HepG2 (cell line): ENCODE results near the gene RPL34. TPM values are rescaled to one million over a fixed set of nuclear protein-coding genes. Genes with fewer than 3 reads are reported as not detected.

Experiments
- ATF7 ChIP-seq, 2 experiments: fragments of 450-650 bp in 1 of 2; sonication (generic) in 1 of 2; formaldehyde crosslinking in 1 of 2; IDR thresholded peaks; 2 replicates each; pipeline versions ENCODE4 v1.4.0 to v1.6.1; 2016 to 2020; ENCODE audit warnings: antibody characterized with exemption in 1 of 2, mild to moderate bottlenecking in 1 of 2, missing genetic modification reagents in 1 of 2
- NFIB ChIP-seq: sonication (generic); formaldehyde crosslinking; IDR thresholded peaks from 2 replicates; pipeline ENCODE4 v1.9.0; 2021; ENCODE audit warnings: missing genetic modification reagents, mild to moderate bottlenecking, borderline replicate concordance
- NR3C1 ChIP-seq: sonication (generic); formaldehyde crosslinking; IDR thresholded peaks from 2 replicates; pipeline ENCODE4 v1.4.0; 2020; ENCODE audit warnings: missing genetic modification reagents
- POLR2AphosphoS5 ChIP-seq: IDR thresholded peaks from 2 replicates; pipeline ENCODE4 v1.6.1; 2012; ENCODE audit warnings: low read depth, low read length
- PTBP1 ChIP-seq: fragments of 200-400 bp; formaldehyde crosslinking; IDR thresholded peaks from 2 replicates; pipeline ENCODE4 v1.6.1; 2018; ENCODE audit warnings: low read length, low read depth; ENCODE audit not compliant: poor library complexity, severe bottlenecking
- STAT5B ChIP-seq: sonication (generic); formaldehyde crosslinking; IDR thresholded peaks from 2 replicates; pipeline ENCODE4 v1.4.0; 2020; ENCODE audit warnings: missing genetic modification reagents
- SYNCRIP ChIP-seq: fragments of 200-400 bp; formaldehyde crosslinking; IDR thresholded peaks from 2 replicates; pipeline ENCODE4 v1.6.1; 2018; ENCODE audit warnings: mild to moderate bottlenecking, low read depth, low read length; ENCODE audit not compliant: insufficient read depth
- ZNF232 ChIP-seq: sonication (generic); formaldehyde crosslinking; IDR thresholded peaks from 2 replicates; pipeline ENCODE4 v1.4.0; 2020; ENCODE audit warnings: missing genetic modification reagents, borderline replicate concordance
- ZNF382 ChIP-seq: sonication (generic); formaldehyde crosslinking; IDR thresholded peaks from 2 replicates; pipeline ENCODE4 v1.5.0; 2020; ENCODE audit warnings: missing genetic modification reagents, mild to moderate bottlenecking, borderline replicate concordance
- ZNF468 ChIP-seq: sonication (generic); formaldehyde crosslinking; IDR thresholded peaks from 2 replicates; pipeline ENCODE4 v1.8.0; 2022; ENCODE audit warnings: mild to moderate bottlenecking, moderate library complexity, missing genetic modification reagents
- ZSCAN22 ChIP-seq: sonication (generic); formaldehyde crosslinking; IDR thresholded peaks from 2 replicates; pipeline ENCODE4 v1.4.0; 2020; ENCODE audit warnings: mild to moderate bottlenecking, missing genetic modification reagents
- polyA plus RNA-seq, 8 experiments: library from polyadenylated mRNA; depleted of rRNA in 3 of 8; stranded (reverse) in 7 of 8; unstranded in 1 of 8; fragments of >200 nt; fragmentation: Illumina TruSeq in 4 of 8; extraction: Trizol in 4 of 8; gene quantifications; 2 replicates each; pipeline versions ENCODE4 v1.2.1 to v1.2.3, GENCODE V29; 2011 to 2016; ENCODE audit warnings: low read depth in 4 of 8, missing spikeins in 1 of 8, mixed read lengths in 1 of 8; ENCODE audit not compliant: insufficient read depth in 1 of 8
- total RNA-seq, 5 experiments: library from RNA; depleted of rRNA; stranded (reverse); fragments of >200 nt; fragmentation: Illumina TruSeq; extraction: Trizol; gene quantifications; 2 replicates each; pipeline ENCODE4 v1.2.3, GENCODE V29; 2016; ENCODE audit warnings: low read depth in 1 of 5
- TF ChIP-seq, protein P1 (sequence below): sonication (generic); formaldehyde crosslinking; IDR thresholded peaks from 2 replicates; pipeline ENCODE4 v1.5.1; 2020; ENCODE audit warnings: mild to moderate bottlenecking, missing genetic modification reagents, moderate library complexity
- TF ChIP-seq, protein P2 (sequence below): IDR thresholded peaks from 2 replicates; pipeline ENCODE4 v1.6.1; 2012; ENCODE audit warnings: low read length, improper control_type of control experiment
- TF ChIP-seq, protein P3 (sequence below): sonication (generic); formaldehyde crosslinking; IDR thresholded peaks from 2 replicates; pipeline ENCODE4 v1.8.1; 2023; ENCODE audit warnings: mild to moderate bottlenecking, inconsistent platforms, moderate library complexity, missing genetic modification reagents, borderline replicate concordance
- TF ChIP-seq, protein P4 (sequence below): sonication (generic); formaldehyde crosslinking; IDR thresholded peaks from 2 replicates; pipeline ENCODE4 v1.4.0; 2020; ENCODE audit warnings: missing genetic modification reagents, borderline replicate concordance
- TF ChIP-seq, protein P5 (sequence below): sonication (generic); formaldehyde crosslinking; IDR thresholded peaks from 2 replicates; pipeline ENCODE4 v1.8.1; 2023; ENCODE audit warnings: mild to moderate bottlenecking, moderate library complexity, missing genetic modification reagents

RPL34 gene
- total and polyA plus RNA-seq, 2 of the 13 experiments (the other 11 are each of a cell fraction or from before 2014, with no cell fraction given): 2,235 to 3,985 TPM

DNA sequence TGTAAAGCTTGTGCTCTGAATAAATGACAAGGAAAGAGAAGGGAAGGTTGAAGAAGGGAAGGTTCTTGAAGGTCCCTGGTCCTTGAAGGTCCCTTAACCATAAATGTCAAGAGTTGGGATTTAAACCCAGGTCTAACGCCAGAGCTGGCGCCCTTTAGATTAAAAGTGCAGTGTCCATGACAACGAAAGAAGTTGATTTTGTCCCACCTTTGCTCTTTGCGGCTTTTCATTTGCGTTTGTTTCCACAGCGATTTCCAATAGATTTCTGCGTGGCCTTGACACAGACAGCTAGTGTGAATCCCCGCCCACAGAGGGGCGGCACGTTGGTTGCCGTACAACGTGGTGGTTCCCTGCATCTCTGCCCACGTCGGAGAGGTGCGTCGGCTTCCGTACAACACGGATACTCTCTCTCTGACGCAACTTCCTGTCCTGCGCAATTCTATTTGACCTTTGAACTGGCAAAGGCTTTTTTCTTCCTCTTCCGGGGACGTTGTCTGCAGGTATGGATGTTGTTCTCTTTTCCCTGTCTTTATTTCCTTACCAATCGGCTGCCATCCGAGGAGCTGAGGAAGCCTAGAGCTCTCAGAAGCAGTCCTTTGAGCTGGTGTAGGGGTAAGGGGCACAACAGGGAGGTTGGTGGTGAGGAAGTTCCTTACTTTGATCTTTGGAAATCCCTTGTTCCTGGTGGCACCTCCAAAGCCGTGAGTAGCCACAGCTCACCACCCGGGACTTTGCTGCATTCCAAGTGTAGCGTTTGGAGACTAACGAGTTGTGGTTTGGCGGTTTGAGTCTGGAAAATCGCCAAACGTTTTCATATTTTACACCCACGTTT, at the start of gene RPL34 (continued):
- no peak for TF ChIP-seq NFIB (CRISPR knock-in tag)
- no peak for TF ChIP-seq STAT5B (CRISPR knock-in tag)
- TF ChIP-seq ZNF232 (CRISPR knock-in tag): peak; percentile 68; the same call in 1 of the 2 replicates
- no peak for TF ChIP-seq ZNF382
- no peak for TF ChIP-seq NR3C1 (CRISPR knock-in tag)
- TF ChIP-seq POLR2AphosphoS5: peak; percentile 100
- TF ChIP-seq, protein P1, sequence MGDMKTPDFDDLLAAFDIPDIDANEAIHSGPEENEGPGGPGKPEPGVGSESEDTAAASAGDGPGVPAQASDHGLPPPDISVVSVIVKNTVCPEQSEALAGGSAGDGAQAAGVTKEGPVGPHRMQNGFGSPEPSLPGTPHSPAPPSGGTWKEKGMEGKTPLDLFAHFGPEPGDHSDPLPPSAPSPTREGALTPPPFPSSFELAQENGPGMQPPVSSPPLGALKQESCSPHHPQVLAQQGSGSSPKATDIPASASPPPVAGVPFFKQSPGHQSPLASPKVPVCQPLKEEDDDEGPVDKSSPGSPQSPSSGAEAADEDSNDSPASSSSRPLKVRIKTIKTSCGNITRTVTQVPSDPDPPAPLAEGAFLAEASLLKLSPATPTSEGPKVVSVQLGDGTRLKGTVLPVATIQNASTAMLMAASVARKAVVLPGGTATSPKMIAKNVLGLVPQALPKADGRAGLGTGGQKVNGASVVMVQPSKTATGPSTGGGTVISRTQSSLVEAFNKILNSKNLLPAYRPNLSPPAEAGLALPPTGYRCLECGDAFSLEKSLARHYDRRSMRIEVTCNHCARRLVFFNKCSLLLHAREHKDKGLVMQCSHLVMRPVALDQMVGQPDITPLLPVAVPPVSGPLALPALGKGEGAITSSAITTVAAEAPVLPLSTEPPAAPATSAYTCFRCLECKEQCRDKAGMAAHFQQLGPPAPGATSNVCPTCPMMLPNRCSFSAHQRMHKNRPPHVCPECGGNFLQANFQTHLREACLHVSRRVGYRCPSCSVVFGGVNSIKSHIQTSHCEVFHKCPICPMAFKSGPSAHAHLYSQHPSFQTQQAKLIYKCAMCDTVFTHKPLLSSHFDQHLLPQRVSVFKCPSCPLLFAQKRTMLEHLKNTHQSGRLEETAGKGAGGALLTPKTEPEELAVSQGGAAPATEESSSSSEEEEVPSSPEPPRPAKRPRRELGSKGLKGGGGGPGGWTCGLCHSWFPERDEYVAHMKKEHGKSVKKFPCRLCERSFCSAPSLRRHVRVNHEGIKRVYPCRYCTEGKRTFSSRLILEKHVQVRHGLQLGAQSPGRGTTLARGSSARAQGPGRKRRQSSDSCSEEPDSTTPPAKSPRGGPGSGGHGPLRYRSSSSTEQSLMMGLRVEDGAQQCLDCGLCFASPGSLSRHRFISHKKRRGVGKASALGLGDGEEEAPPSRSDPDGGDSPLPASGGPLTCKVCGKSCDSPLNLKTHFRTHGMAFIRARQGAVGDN: peak; percentile 63
- TF ChIP-seq, protein P2, sequence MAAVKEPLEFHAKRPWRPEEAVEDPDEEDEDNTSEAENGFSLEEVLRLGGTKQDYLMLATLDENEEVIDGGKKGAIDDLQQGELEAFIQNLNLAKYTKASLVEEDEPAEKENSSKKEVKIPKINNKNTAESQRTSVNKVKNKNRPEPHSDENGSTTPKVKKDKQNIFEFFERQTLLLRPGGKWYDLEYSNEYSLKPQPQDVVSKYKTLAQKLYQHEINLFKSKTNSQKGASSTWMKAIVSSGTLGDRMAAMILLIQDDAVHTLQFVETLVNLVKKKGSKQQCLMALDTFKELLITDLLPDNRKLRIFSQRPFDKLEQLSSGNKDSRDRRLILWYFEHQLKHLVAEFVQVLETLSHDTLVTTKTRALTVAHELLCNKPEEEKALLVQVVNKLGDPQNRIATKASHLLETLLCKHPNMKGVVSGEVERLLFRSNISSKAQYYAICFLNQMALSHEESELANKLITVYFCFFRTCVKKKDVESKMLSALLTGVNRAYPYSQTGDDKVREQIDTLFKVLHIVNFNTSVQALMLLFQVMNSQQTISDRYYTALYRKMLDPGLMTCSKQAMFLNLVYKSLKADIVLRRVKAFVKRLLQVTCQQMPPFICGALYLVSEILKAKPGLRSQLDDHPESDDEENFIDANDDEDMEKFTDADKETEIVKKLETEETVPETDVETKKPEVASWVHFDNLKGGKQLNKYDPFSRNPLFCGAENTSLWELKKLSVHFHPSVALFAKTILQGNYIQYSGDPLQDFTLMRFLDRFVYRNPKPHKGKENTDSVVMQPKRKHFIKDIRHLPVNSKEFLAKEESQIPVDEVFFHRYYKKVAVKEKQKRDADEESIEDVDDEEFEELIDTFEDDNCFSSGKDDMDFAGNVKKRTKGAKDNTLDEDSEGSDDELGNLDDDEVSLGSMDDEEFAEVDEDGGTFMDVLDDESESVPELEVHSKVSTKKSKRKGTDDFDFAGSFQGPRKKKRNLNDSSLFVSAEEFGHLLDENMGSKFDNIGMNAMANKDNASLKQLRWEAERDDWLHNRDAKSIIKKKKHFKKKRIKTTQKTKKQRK: no peak
- TF ChIP-seq, protein P3, sequence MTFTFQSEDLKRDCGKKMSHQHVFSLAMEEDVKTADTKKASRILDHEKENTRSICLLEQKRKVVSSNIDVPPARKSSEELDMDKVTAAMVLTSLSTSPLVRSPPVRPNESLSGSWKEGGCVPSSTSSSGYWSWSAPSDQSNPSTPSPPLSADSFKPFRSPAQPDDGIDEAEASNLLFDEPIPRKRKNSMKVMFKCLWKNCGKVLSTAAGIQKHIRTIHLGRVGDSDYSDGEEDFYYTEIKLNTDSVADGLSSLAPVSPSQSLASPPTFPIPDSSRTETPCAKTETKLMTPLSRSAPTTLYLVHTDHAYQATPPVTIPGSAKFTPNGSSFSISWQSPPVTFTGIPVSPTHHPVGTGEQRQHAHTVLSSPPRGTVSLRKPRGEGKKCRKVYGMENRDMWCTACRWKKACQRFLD: 0 out of 2 replicates have a peak, but pooled peaks have one; percentile 63
- no peak for TF ChIP-seq SYNCRIP
- TF ChIP-seq ZNF468 (CRISPR knock-in tag): no peak
- TF ChIP-seq ZSCAN22: no peak
- TF ChIP-seq, protein P4, sequence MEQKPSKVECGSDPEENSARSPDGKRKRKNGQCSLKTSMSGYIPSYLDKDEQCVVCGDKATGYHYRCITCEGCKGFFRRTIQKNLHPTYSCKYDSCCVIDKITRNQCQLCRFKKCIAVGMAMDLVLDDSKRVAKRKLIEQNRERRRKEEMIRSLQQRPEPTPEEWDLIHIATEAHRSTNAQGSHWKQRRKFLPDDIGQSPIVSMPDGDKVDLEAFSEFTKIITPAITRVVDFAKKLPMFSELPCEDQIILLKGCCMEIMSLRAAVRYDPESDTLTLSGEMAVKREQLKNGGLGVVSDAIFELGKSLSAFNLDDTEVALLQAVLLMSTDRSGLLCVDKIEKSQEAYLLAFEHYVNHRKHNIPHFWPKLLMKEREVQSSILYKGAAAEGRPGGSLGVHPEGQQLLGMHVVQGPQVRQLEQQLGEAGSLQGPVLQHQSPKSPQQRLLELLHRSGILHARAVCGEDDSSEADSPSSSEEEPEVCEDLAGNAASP (CRISPR knock-in tag): peak; percentile 58; the same call in 1 of the 2 replicates
- TF ChIP-seq, protein P5, sequence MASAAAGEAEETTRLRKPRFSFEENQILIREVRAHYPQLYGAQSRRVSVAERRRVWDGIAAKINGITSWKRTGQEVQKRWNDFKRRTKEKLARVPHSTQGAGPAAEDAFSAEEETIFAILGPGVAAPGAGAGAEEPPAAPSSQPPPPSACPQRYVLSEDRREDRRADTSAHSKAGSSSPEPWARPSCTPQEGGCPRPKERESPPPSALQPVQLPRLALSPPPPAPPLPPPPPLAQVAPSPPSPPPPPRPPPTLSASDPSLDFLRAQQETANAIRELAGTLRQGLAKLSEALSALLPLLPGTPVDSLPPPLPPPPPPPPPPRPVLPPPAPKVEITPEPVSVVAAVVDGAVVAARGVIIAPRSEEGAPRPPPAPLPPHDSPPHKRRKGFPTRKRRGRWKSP (CRISPR knock-in tag): no peak; the same call in 1 of the 2 replicates
- TF ChIP-seq ATF7 (IDR thresholded peaks at IDR 0.05): no peak
- no peak for TF ChIP-seq ATF7 (CRISPR knock-in tag; IDR thresholded peaks at IDR 0.05)
- no peak for TF ChIP-seq PTBP1
